Measurements from ENCODE around the gene POFUT1. TPM values are rescaled to one million over a fixed set of nuclear protein-coding genes. Genes with fewer than 3 reads are reported as not detected.
A peak's percentile ranks its signal among the peaks of the same experiment; 100 is the strongest.

Gene POFUT1
- total RNA-seq, 4 donors from 2014 or later: 13.8 to 96.1 (median 49.6) TPM

DNA sequence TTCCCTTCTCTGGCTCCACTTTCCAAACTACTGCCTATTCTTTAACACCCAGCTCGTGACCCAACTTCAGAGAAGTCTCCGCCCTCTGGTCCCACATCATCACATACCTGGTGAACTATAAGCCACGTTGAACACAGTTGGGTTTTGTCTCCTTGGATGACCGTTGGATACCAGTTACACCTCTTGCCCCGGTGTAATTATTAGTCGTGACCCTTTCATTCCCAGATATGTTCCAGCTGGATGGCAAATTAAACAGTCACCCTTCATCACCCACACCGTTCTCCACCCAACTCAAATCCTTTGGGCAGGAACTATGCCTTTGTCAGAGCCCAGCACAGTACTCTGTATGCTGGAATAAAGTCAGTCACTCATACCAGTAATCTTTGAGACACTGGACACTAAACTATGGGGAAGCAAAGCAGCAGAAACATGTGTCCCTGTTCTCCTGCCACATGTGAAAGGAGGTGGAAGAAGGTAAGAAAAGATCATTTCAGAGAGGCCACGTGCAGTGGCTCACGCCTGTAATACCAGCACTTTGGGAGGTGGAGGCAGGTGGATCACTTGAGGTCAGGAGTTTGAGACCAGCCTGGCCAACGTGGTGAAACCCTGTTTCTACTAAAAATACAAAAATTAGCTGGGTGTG, 22.6 kb upstream of the POFUT1 start:
- Histone ChIP-seq H3K27ac (no peak overlapping the region), H3K27me3 (no peaks in the 10 kb centered on the region), H3K9me3 (no peaks in the 10 kb centered on the region), H3K36me3 (no peaks in the 10 kb centered on the region), H3K4me3 (no peak overlapping the region), H3K4me1 (peaks cover 10 to 18% (median 15%) of the 10 kb centered on the region in 4 donors)
- 74 to 84% methylated on average over 5 to 10 of the region's 10 CpGs for WGBS, 2 donors (ENCODE audit: low coverage in 1 of 2)
- no peak for DNase-seq
- TF ChIP-seq, protein P1, sequence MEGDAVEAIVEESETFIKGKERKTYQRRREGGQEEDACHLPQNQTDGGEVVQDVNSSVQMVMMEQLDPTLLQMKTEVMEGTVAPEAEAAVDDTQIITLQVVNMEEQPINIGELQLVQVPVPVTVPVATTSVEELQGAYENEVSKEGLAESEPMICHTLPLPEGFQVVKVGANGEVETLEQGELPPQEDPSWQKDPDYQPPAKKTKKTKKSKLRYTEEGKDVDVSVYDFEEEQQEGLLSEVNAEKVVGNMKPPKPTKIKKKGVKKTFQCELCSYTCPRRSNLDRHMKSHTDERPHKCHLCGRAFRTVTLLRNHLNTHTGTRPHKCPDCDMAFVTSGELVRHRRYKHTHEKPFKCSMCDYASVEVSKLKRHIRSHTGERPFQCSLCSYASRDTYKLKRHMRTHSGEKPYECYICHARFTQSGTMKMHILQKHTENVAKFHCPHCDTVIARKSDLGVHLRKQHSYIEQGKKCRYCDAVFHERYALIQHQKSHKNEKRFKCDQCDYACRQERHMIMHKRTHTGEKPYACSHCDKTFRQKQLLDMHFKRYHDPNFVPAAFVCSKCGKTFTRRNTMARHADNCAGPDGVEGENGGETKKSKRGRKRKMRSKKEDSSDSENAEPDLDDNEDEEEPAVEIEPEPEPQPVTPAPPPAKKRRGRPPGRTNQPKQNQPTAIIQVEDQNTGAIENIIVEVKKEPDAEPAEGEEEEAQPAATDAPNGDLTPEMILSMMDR (IDR thresholded peaks at IDR 0.05): no peak
- TF ChIP-seq EP300 (IDR thresholded peaks at IDR 0.05; ENCODE audit: low read depth) (no peak), POLR2AphosphoS5 (IDR thresholded peaks at IDR 0.05) (no peak), POLR2A (IDR thresholded peaks at IDR 0.05) (no peak)
- in situ Hi-C loops (cut with MboI; ENCODE audit: low pct_ligation_motif_present in 1 of 4, low pct_unique_long_range_greater_than_20kb in 1 of 4, low sequenced_read_pairs in 3 of 4): no loop called here
- intact Hi-C loops (cut with DNase I; ENCODE audit: low total_unique reads): loop anchor here (10.0 kb wide), 1 partner anchor 300 kb away; no protein-coding TSS in a partner anchor

- in situ Hi-C loops (cut with MboI; ENCODE audit: low pct_ligation_motif_present in 1 of 4, low pct_unique_long_range_greater_than_20kb in 1 of 4, low sequenced_read_pairs in 3 of 4): no loop called here
- 100% methylated on average over 1 of the region's 1 CpG; no CpG with 5 or more reads in 1 of the 2 donors for WGBS, 2 donors (ENCODE audit: low coverage in 1 of 2)
- Histone ChIP-seq H3K4me3 (no peak overlapping the region), H3K36me3 (no peaks in the 10 kb centered on the region), H3K27ac (no peak overlapping the region), H3K4me1 (peaks cover 10 to 18% (median 15%) of the 10 kb centered on the region in 4 donors), H3K9me3 (no peaks in the 10 kb centered on the region), H3K27me3 (no peaks in the 10 kb centered on the region)
- intact Hi-C loops (cut with DNase I; ENCODE audit: low total_unique reads): loop anchor here (10.0 kb wide), 1 partner anchor 298 kb away; no protein-coding TSS in a partner anchor
- no peak for DNase-seq
- TF ChIP-seq POLR2A (IDR thresholded peaks at IDR 0.05) (no peak), POLR2AphosphoS5 (IDR thresholded peaks at IDR 0.05) (no peak), EP300 (IDR thresholded peaks at IDR 0.05; ENCODE audit: low read depth) (no peak)
- TF ChIP-seq, protein P1 (IDR thresholded peaks at IDR 0.05): no peak
Measured at GRCh38 chr20:32186506-32186905, 21.2 kb upstream of the POFUT1 start.

DNA sequence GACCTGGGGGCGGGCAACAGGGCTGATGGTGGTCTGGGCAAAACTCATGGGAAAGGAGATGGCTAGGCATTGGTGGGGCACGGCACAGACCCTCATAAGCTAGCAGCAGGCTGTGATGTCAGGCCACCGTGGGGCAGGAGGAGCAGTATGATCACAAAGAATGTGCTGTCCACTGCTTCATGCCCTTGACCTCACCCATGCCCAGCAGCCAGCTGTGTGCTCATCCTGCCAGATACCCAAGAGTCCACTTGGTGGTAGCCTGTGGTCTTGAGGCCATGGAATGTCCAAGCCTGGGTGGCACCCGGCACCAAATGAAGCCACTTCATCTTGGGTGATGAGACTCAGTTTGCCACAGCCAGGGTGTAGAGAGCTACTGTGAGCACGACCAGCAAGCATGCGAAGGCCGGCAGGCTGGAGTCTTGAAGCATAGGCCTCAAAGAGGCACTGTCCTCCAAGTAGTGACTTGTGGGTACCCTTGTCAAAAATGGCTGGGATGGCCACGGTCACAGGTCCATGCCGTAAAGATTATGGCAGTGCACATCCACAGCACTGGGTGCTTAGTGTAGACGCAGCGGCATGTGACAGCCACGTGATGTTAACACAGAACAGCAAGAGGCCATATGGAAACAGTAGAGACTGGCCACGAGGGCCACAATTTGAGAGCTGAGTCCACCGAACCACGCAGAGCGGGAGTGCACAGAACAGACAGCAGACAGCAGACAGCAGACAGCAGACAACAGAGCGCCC, 19.1 kb upstream of the POFUT1 start:
- Histone ChIP-seq H3K27me3 (no peaks in the 10 kb centered on the region), H3K36me3 (no peaks in the 10 kb centered on the region), H3K4me3 (no peak overlapping the region), H3K27ac (no peak overlapping the region), H3K4me1 (peaks cover 10 to 13% (median 12%) of the 10 kb centered on the region in 4 donors), H3K9me3 (no peaks in the 10 kb centered on the region)
- intact Hi-C loops (cut with DNase I; ENCODE audit: low total_unique reads) (loop anchor here (10.0 kb wide), 1 partner anchor 296 kb away; no protein-coding TSS in a partner anchor), in situ Hi-C loops (cut with MboI; ENCODE audit: low pct_ligation_motif_present in 1 of 4, low pct_unique_long_range_greater_than_20kb in 1 of 4, low sequenced_read_pairs in 3 of 4) (no loop called here)
- no peak for DNase-seq
- no peak for TF ChIP-seq EP300 (IDR thresholded peaks at IDR 0.05; ENCODE audit: low read depth)
- 92% methylated on average over 17 of the region's 17 CpGs; no CpG with 5 or more reads in 1 of the 2 donors for WGBS, 2 donors (ENCODE audit: low coverage in 1 of 2)

DNA sequence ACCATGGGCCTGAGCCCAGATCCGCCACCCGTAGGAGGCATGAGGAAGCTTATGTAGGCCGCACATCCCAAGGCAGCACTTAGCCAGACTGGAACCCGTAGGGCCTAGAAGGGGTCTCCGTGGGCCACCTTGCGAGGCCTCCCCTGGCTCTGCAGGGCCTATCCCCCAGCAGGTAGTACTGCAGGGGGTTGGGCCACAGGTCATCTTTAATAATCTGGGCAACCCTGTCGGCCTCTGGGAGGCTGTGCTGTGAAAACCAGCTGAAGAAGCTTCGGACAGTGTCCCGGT, 18.6 kb upstream of the POFUT1 start:
- Histone ChIP-seq H3K27me3 (no peaks in the 10 kb centered on the region), H3K4me3 (peak overlapping the region in 2 of 4 donors; percentile 60 to 78), H3K4me1 (peaks cover 10 to 13% (median 12%) of the 10 kb centered on the region in 4 donors), H3K9me3 (no peaks in the 10 kb centered on the region), H3K36me3 (no peaks in the 10 kb centered on the region), H3K27ac (peak overlapping the region in 1 of 4 donors; percentile 80)
- no peak for DNase-seq
- TF ChIP-seq POLR2A (IDR thresholded peaks at IDR 0.05) (no peak), EP300 (IDR thresholded peaks at IDR 0.05; ENCODE audit: low read depth) (no peak)
- TF ChIP-seq, protein P1 (IDR thresholded peaks at IDR 0.05): no peak
- in situ Hi-C loops (cut with MboI; ENCODE audit: low pct_ligation_motif_present in 1 of 4, low pct_unique_long_range_greater_than_20kb in 1 of 4, low sequenced_read_pairs in 3 of 4) (no loop called here), intact Hi-C loops (cut with DNase I; ENCODE audit: low total_unique reads) (loop anchor here (10.0 kb wide), 1 partner anchor 296 kb away; no protein-coding TSS in a partner anchor)
- 91% methylated on average over 9 of the region's 9 CpGs; no CpG with 5 or more reads in 1 of the 2 donors for WGBS, 2 donors (ENCODE audit: low coverage in 1 of 2)

Data from transverse colon (tissue), 4 donors.